Panc1 (cell line): ENCODE results near the gene SSC4D.

Experiments used
- CTCF ChIP-seq: fragments of 450-650 bp; IDR thresholded peaks from 2 replicates; pipeline ENCODE4 v1.5.1; 2017; ENCODE audit warnings: mild to moderate bottlenecking
- POLR2AphosphoS5 ChIP-seq: IDR thresholded peaks from 2 replicates; pipeline ENCODE4 v1.6.1; 2012; ENCODE audit warnings: mild to moderate bottlenecking, low read depth, low read length, moderate library complexity

- TF ChIP-seq CTCF (no peak), POLR2AphosphoS5 (no peak)
Observed at GRCh38 chr7:76430836-76431235, 21.3 kb upstream of the SSC4D start.
